Measurements from ENCODE around the gene DEFB131B.
A peak's percentile ranks its signal among the peaks of the same experiment; 100 is the strongest.

Gene DEFB131B

DNA sequence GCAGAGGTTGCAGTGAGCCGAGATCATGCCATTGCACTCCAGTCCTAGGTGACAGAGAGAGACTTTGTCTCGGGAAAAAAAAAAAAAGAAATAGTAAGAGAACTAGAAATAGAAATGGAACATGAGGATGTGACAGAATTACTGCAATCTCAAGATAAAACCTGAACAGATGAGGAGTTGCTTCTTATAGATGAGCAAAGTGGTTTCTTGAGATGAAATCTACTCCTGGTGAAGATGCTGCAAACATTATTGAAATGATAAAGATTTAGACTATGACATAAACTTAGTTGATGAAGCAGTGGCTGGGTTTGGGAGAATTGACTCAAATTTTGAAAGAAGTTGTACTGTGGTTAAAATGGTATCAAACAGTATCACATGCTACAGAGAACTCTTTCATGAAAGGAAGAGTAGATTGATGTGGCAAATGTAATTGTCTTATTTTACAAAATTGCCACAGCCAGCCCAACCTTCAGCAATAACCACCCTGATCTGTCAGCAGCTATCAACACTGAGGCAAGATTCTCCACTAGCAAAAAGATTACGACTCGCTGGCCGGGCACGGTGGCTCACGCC lies 36.5 kb downstream of the DEFB131B start:
- Histone ChIP-seq H3K4me3 (replicated peaks; ENCODE audit: insufficient read depth, low read length) (no peak overlapping the region), H3K27ac (replicated peaks) (no peak overlapping the region), H3K27me3 (ENCODE audit: insufficient read depth, poor library complexity, severe bottlenecking) (no peaks in the 10 kb centered on the region)
- DNase-seq (ENCODE audit: low read depth in 1 of 2, low spot score in 1 of 2) = no peak
- TF ChIP-seq GABPA (IDR thresholded peaks at IDR 0.05; ENCODE audit: low read depth) (no peak), POLR2AphosphoS5 (IDR thresholded peaks at IDR 0.05; ENCODE audit: low read depth) (no peak), SPI1 (IDR thresholded peaks at IDR 0.05; ENCODE audit: borderline replicate concordance, low read depth) (no peak)
- TF ChIP-seq, protein P1, sequence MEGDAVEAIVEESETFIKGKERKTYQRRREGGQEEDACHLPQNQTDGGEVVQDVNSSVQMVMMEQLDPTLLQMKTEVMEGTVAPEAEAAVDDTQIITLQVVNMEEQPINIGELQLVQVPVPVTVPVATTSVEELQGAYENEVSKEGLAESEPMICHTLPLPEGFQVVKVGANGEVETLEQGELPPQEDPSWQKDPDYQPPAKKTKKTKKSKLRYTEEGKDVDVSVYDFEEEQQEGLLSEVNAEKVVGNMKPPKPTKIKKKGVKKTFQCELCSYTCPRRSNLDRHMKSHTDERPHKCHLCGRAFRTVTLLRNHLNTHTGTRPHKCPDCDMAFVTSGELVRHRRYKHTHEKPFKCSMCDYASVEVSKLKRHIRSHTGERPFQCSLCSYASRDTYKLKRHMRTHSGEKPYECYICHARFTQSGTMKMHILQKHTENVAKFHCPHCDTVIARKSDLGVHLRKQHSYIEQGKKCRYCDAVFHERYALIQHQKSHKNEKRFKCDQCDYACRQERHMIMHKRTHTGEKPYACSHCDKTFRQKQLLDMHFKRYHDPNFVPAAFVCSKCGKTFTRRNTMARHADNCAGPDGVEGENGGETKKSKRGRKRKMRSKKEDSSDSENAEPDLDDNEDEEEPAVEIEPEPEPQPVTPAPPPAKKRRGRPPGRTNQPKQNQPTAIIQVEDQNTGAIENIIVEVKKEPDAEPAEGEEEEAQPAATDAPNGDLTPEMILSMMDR (IDR thresholded peaks at IDR 0.05; ENCODE audit: insufficient read depth, low read length) = no peak
- TF ChIP-seq, protein P2, sequence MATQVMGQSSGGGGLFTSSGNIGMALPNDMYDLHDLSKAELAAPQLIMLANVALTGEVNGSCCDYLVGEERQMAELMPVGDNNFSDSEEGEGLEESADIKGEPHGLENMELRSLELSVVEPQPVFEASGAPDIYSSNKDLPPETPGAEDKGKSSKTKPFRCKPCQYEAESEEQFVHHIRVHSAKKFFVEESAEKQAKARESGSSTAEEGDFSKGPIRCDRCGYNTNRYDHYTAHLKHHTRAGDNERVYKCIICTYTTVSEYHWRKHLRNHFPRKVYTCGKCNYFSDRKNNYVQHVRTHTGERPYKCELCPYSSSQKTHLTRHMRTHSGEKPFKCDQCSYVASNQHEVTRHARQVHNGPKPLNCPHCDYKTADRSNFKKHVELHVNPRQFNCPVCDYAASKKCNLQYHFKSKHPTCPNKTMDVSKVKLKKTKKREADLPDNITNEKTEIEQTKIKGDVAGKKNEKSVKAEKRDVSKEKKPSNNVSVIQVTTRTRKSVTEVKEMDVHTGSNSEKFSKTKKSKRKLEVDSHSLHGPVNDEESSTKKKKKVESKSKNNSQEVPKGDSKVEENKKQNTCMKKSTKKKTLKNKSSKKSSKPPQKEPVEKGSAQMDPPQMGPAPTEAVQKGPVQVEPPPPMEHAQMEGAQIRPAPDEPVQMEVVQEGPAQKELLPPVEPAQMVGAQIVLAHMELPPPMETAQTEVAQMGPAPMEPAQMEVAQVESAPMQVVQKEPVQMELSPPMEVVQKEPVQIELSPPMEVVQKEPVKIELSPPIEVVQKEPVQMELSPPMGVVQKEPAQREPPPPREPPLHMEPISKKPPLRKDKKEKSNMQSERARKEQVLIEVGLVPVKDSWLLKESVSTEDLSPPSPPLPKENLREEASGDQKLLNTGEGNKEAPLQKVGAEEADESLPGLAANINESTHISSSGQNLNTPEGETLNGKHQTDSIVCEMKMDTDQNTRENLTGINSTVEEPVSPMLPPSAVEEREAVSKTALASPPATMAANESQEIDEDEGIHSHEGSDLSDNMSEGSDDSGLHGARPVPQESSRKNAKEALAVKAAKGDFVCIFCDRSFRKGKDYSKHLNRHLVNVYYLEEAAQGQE (IDR thresholded peaks at IDR 0.05; ENCODE audit: insufficient replicate concordance, low read depth) = no peak

DNA sequence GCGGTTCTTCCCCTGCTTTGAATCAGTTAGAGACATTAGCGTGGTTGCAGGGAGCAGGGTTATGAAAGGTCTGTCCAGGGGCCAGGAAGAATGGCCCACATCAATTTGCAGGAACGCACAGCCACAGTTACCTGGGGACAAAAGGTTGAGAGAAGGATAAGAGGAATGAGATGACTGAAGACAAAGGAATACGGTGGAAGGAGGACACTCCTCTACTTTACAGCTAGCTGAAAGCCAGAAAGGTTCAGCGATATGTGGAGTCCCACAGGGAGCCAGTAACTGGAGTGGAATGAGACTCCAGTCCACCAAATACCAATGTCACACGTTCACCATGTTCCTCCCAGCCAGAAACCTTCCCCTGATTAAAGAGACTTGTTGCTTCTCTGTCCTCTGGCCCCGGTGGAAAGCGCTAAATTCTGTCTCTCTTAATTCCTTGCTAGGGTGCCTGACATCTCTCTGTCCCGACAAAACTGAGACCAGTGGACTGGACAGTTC lies 39.4 kb downstream of the DEFB131B start:
- H3K4me3 ChIP-seq (replicated peaks; ENCODE audit: insufficient read depth, low read length) = no peak overlapping the region
- no peak for DNase-seq (ENCODE audit: low read depth in 1 of 2, low spot score in 1 of 2)
- TF ChIP-seq POLR2AphosphoS5 (IDR thresholded peaks at IDR 0.05; ENCODE audit: low read depth) = no peak
- TF ChIP-seq, protein P1 (IDR thresholded peaks at IDR 0.05; ENCODE audit: insufficient read depth, low read length) = no peak
- no peak for TF ChIP-seq GABPA (IDR thresholded peaks at IDR 0.05; ENCODE audit: low read depth)
- no peak for TF ChIP-seq SPI1 (IDR thresholded peaks at IDR 0.05; ENCODE audit: borderline replicate concordance, low read depth)
- TF ChIP-seq, protein P2 (IDR thresholded peaks at IDR 0.05; ENCODE audit: insufficient replicate concordance, low read depth) = no peak
- H3K27ac ChIP-seq (replicated peaks) = no peak overlapping the region
- no peaks in the 10 kb centered on the region for H3K27me3 ChIP-seq (ENCODE audit: insufficient read depth, poor library complexity, severe bottlenecking)

DNA sequence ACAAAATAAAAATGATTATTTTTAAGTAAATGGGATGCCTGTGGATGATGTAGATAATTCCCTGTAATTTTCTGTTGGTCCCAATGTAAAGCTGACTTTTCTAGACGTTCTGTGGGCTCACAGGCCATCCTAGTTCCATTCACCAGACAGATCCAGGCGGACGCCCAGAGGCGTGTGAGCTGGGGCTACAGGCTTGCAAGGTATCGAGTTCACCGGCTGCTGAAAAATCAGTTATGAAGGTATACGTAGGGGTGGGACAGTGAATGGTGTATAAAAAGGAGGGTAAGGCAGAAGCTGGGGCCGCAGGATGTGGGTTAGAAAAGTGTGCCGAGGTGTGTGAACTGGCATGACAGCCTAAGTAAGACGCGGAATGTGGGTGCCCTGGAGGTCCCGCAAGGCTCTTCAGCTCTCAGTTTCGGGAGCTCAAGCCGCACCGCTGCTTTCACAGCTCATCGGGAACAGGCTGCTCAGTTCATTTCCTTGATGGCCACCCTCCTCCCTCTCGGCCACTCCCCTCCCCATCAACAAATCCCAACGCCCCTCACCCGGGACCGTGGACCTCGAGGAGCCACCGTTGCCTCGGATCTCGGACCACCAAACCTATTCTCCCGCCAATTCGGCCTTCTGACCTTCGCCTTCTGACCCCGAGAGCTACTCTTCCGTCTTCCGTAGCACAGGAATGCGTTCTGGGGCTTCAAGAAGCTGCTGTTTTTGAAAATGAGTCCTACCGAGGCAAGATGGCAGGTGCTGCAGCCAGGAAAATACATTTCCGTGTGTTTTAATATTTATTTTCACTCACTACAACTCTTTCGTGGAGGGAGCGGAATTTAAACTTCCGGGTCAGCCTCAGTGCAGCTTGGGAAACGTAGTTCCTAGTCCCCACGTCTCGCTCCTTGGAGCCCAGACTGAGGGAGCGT lies 49.8 kb downstream of the DEFB131B start, which contains the start of gene XNDC1N:
XNDC1N (minus strand) TSS at position 775 of the 917 bp plus-strand sequence. CDS start 5,241 bp downstream, outside the sequence.
- H3K27ac ChIP-seq (replicated peaks) = peak within 1 kb of the TSS; percentile 99

More for the DNA sequence above, 49.8 kb downstream of the DEFB131B start, which contains the start of gene XNDC1N:
- Histone ChIP-seq H3K27me3 (ENCODE audit: insufficient read depth, poor library complexity, severe bottlenecking) (no peaks in the 10 kb centered on the region), H3K4me3 (replicated peaks; ENCODE audit: insufficient read depth, low read length) (peak within 1 kb of the TSS; percentile 99)
- peak; percentile 66 for TF ChIP-seq POLR2AphosphoS5 (IDR thresholded peaks at IDR 0.05; ENCODE audit: low read depth)
- TF ChIP-seq SPI1 (IDR thresholded peaks at IDR 0.05; ENCODE audit: borderline replicate concordance, low read depth) = no peak
- peak; percentile 95 for TF ChIP-seq GABPA (IDR thresholded peaks at IDR 0.05; ENCODE audit: low read depth)
- DNase-seq (ENCODE audit: low read depth in 1 of 2, low spot score in 1 of 2) = peak; percentile 85 to 89
